Measurements from ENCODE around the gene PGM2. TPM values are rescaled to one million over a fixed set of nuclear protein-coding genes. Genes with fewer than 3 reads are reported as not detected.
A peak's percentile ranks its signal among the peaks of the same experiment; 100 is the strongest.

Gene PGM2
- total RNA-seq, 2 experiments from 2014 or later, result 67.4 to 108 TPM

DNA sequence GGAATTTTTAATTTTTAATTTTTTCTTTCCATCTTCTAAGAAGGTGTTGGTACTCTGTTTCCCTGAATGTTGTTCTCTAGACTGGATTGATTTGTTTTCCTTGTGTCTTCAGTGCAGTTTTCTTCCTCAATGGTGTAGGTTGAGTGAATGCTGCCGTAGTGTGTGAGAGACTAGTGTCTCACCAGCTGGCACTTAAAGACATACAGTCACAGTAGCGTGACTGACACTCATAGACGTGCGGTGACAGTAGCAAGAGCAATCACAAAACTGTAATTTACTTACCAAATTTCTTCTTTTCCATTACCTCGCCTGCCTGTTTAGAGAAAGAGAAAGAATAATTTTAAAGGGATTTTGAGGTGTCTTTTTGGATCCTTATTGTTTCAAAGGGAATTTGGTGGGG, 21.4 kb upstream of the PGM2 start:
- Histone ChIP-seq H3K9me3 (ENCODE audit: low read length) (no peaks in the 10 kb centered on the region), H3K9me2 (ENCODE audit: insufficient read depth, low read length) (no peaks in the 10 kb centered on the region), H3K27ac (ENCODE audit: low read depth, low read length, poor library complexity, severe bottlenecking) (no peak overlapping the region), H2AFZ (ENCODE audit: low read length) (peak overlapping the region; percentile 76), H3K36me3 (ENCODE audit: insufficient read depth, low read length) (no peaks in the 10 kb centered on the region), H4K20me1 (ENCODE audit: insufficient read depth, low read length) (no peaks in the 10 kb centered on the region), H3K4me1 (ENCODE audit: insufficient read depth, low read length, poor library complexity, severe bottlenecking) (peaks cover 24% of the 10 kb centered on the region), H3K4me2 (ENCODE audit: low read length) (peak overlapping the region; percentile 34), H3K79me2 (ENCODE audit: insufficient read depth, low read depth, low read length) (no peaks in the 10 kb centered on the region), H3K4me3 (ENCODE audit: low read depth, low read length, poor library complexity, severe bottlenecking) (no peak overlapping the region)
- POLR2A ChIA-PET, result interaction anchor here (0.6 to 3.7 kb wide), 7 partner anchors 21 to 179 kb away, joined by 3 to 21 read pairs (median 5); partner anchors contain the start of gene PGM2
- BruUV-seq (replicated peaks), result no TSS peak
- intact Hi-C loops (cut with micrococcal nuclease; ENCODE audit: unreplicated experiment), result loop anchor here (1.0 to 10.0 kb wide), 5 partner anchors 20 to 370 kb away; no protein-coding TSS in a partner anchor
- peak; percentile 67 for DNase-seq (ENCODE audit: low spot score)
- CTCF ChIA-PET (ENCODE audit: unreplicated experiment), result interaction anchor here (0.5 kb wide), 1 partner anchor 227 kb away, joined by 3 read pairs; no protein-coding TSS in a partner anchor
- no peak for TF ChIP-seq EZH2phosphoT487 (IDR thresholded peaks at IDR 0.05; ENCODE audit: borderline replicate concordance, low read depth, low read length)
- TF ChIP-seq, protein P1, sequence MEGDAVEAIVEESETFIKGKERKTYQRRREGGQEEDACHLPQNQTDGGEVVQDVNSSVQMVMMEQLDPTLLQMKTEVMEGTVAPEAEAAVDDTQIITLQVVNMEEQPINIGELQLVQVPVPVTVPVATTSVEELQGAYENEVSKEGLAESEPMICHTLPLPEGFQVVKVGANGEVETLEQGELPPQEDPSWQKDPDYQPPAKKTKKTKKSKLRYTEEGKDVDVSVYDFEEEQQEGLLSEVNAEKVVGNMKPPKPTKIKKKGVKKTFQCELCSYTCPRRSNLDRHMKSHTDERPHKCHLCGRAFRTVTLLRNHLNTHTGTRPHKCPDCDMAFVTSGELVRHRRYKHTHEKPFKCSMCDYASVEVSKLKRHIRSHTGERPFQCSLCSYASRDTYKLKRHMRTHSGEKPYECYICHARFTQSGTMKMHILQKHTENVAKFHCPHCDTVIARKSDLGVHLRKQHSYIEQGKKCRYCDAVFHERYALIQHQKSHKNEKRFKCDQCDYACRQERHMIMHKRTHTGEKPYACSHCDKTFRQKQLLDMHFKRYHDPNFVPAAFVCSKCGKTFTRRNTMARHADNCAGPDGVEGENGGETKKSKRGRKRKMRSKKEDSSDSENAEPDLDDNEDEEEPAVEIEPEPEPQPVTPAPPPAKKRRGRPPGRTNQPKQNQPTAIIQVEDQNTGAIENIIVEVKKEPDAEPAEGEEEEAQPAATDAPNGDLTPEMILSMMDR (conservative IDR thresholded peaks at IDR 0.05; ENCODE audit: low read length), result no peak; the same call in 1 of the 2 replicates

DNA sequence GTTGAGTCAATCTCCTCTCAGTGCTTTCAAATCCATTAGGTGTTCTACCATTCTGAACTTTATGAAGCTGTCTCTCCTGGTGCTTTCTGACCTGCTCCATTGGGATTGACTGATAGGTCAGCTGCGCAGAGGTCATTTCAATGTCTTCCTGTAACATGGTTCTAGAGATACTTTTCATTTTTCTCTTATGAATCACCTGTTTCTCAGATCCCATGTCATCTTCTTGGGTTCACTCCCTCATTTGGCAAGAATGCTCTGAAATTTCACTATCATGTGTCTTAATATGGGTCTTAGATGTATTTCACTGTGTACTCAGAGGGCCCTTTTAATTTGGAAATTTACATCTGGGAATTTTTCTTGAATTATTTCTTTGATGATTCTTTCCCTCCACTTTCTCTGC, 13.8 kb upstream of the PGM2 start:
- no TSS peak for BruUV-seq (replicated peaks)
- no peak for DNase-seq (ENCODE audit: low spot score)
- H3K9me3 ChIP-seq (ENCODE audit: low read length), result no peaks in the 10 kb centered on the region
- peaks cover 6% of the 10 kb centered on the region for H3K4me1 ChIP-seq (ENCODE audit: insufficient read depth, low read length, poor library complexity, severe bottlenecking)
- H3K27ac ChIP-seq (ENCODE audit: low read depth, low read length, poor library complexity, severe bottlenecking), result no peak overlapping the region
- no peak for TF ChIP-seq EZH2phosphoT487 (IDR thresholded peaks at IDR 0.05; ENCODE audit: borderline replicate concordance, low read depth, low read length)
- TF ChIP-seq, protein P1 (conservative IDR thresholded peaks at IDR 0.05; ENCODE audit: low read length), result no peak
- H3K79me2 ChIP-seq (ENCODE audit: insufficient read depth, low read depth, low read length), result no peaks in the 10 kb centered on the region
- no peaks in the 10 kb centered on the region for H4K20me1 ChIP-seq (ENCODE audit: insufficient read depth, low read length)
- no peaks in the 10 kb centered on the region for H3K9me2 ChIP-seq (ENCODE audit: insufficient read depth, low read length)
- no peaks in the 10 kb centered on the region for H3K36me3 ChIP-seq (ENCODE audit: insufficient read depth, low read length)
- intact Hi-C loops (cut with micrococcal nuclease; ENCODE audit: unreplicated experiment), result no loop called here
- H3K4me2 ChIP-seq (ENCODE audit: low read length), result no peak overlapping the region
- ChIA-PET POLR2A (interaction anchor here (0.9 kb wide), 1 partner anchor 14 kb away, joined by 3 read pairs; the partner anchor contains the start of gene PGM2), CTCF (ENCODE audit: unreplicated experiment) (no interaction called here)
- H3K4me3 ChIP-seq (ENCODE audit: low read depth, low read length, poor library complexity, severe bottlenecking), result no peak overlapping the region
- no peak overlapping the region for H2AFZ ChIP-seq (ENCODE audit: low read length)

DNA sequence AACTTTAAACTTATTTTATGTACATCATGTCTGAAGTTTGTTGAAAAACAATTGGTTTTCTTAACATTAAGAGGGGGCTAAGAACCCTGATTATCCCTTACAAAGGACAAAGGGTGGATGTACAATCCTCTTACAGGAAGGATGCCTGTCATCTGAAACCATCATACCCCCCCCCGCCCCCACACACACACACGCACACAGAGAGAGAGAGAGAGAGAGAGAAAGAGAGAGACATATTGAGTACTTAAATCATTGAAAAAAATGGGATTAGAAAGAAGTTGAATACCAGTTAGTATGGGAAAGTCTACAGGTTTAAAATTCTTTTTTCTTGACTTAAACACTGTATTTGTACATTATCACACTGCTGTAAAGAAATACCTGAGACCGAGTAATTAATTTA, 10.9 kb upstream of the PGM2 start:
- no peaks in the 10 kb centered on the region for H3K36me3 ChIP-seq (ENCODE audit: insufficient read depth, low read length)
- no peak overlapping the region for H3K27ac ChIP-seq (ENCODE audit: low read depth, low read length, poor library complexity, severe bottlenecking)
- no peak for DNase-seq (ENCODE audit: low spot score)
- no TSS peak for BruUV-seq (replicated peaks)
- no peaks in the 10 kb centered on the region for H4K20me1 ChIP-seq (ENCODE audit: insufficient read depth, low read length)
- intact Hi-C loops (cut with micrococcal nuclease; ENCODE audit: unreplicated experiment), result no loop called here
- POLR2A ChIA-PET, result interaction anchor here (0.5 kb wide), 1 partner anchor 165 kb away, joined by 3 read pairs; no protein-coding TSS in a partner anchor
- no peak overlapping the region for H3K4me2 ChIP-seq (ENCODE audit: low read length)
- TF ChIP-seq EZH2phosphoT487 (IDR thresholded peaks at IDR 0.05; ENCODE audit: borderline replicate concordance, low read depth, low read length), result no peak
- TF ChIP-seq, protein P1 (conservative IDR thresholded peaks at IDR 0.05; ENCODE audit: low read length), result no peak
- no peaks in the 10 kb centered on the region for H3K79me2 ChIP-seq (ENCODE audit: insufficient read depth, low read depth, low read length)
- H3K9me2 ChIP-seq (ENCODE audit: insufficient read depth, low read length), result no peaks in the 10 kb centered on the region
- CTCF ChIA-PET (ENCODE audit: unreplicated experiment), result no interaction called here
- H2AFZ ChIP-seq (ENCODE audit: low read length), result peak overlapping the region; percentile 59; the same call in 1 of the 2 replicates
- no peak overlapping the region for H3K4me3 ChIP-seq (ENCODE audit: low read depth, low read length, poor library complexity, severe bottlenecking)
- no peaks in the 10 kb centered on the region for H3K9me3 ChIP-seq (ENCODE audit: low read length)
- peaks cover 6% of the 10 kb centered on the region for H3K4me1 ChIP-seq (ENCODE audit: insufficient read depth, low read length, poor library complexity, severe bottlenecking)

Measured in OCI-LY7 (cell line).